Measurements from ENCODE around the gene FMNL2. TPM values are rescaled to one million over a fixed set of nuclear protein-coding genes. Genes with fewer than 3 reads are reported as not detected.
A peak's percentile ranks its signal among the peaks of the same experiment; 100 is the strongest.

FMNL2 gene
- total and polyA plus RNA-seq, 2 of the 4 experiments (the other 2 are of a cell fraction) = 10.9 to 11.4 TPM

GRCh38 chr2:152475982-152476381, 141.0 kb downstream of the FMNL2 start:
- Histone ChIP-seq H3K27me3 (ENCODE audit: control insufficient read depth, insufficient read depth, low read length) (no peaks in the 10 kb centered on the region), H4K5ac (ENCODE audit: low read depth, low read length) (no peak overlapping the region), H3K4ac (ENCODE audit: low read depth, low read length) (no peak overlapping the region), H3K4me1 (ENCODE audit: control insufficient read depth, insufficient read depth, low read length) (peaks cover 2% of the 10 kb centered on the region; the same call in 1 of the 2 replicates), H3K14ac (replicated peaks; ENCODE audit: low read depth, low read length) (no peak overlapping the region), H3K23ac (ENCODE audit: low read depth, low read length) (no peak overlapping the region), H4K20me1 (ENCODE audit: insufficient read depth, low read length) (no peaks in the 10 kb centered on the region), H3K56ac (ENCODE audit: extremely low read depth, insufficient read depth, low read length) (no peak overlapping the region), H2AK5ac (ENCODE audit: low read depth, low read length) (no peak overlapping the region), H2BK15ac (ENCODE audit: low read depth, low read length) (no peak overlapping the region), H4K8ac (ENCODE audit: low read depth in 2 of 2, low read length in 2 of 2) (no peak overlapping the region), H3K4me3 (ENCODE audit: insufficient read depth, low read depth, low read length) (no peak overlapping the region), H3K27ac (ENCODE audit: insufficient read depth, low read length) (no peak overlapping the region), H3K9me3 (ENCODE audit: control insufficient read depth, insufficient read depth, low read length) (no peaks in the 10 kb centered on the region), H2AFZ (replicated peaks; ENCODE audit: low read length, poor library complexity) (no peak overlapping the region), H3K9ac (ENCODE audit: low read depth, low read length) (no peak overlapping the region), H2BK20ac (ENCODE audit: low read depth, low read length) (no peak overlapping the region), H2AK9ac (replicated peaks; ENCODE audit: low read depth, low read length, poor library complexity) (no peak overlapping the region), H3K18ac (ENCODE audit: low read depth, low read length) (no peak overlapping the region), H2BK5ac (ENCODE audit: low read depth, low read length, poor library complexity, severe bottlenecking) (no peak overlapping the region), H4K91ac (ENCODE audit: insufficient read depth, low read depth, low read length) (no peak overlapping the region), H2BK120ac (ENCODE audit: low read depth, low read length) (no peak overlapping the region), H3K4me2 (ENCODE audit: low read depth, low read length) (no peak overlapping the region), H3K36me3 (ENCODE audit: control insufficient read depth, insufficient read depth, low read length) (no peaks in the 10 kb centered on the region), H3K79me1 (ENCODE audit: low read depth in 1 of 2, low read length in 2 of 2) (peaks cover 11 to 21% of the 10 kb centered on the region in 2 experiments; a peak in 2 of 4 replicates), H3K9me1 (ENCODE audit: insufficient read depth, low read length) (no peaks in the 10 kb centered on the region; the same call in 1 of the 2 replicates)
- in situ Hi-C loops (cut with MboI; ENCODE audit: low sequenced_read_pairs) = no loop called here
- BruUV-seq (replicated peaks) = no TSS peak
- ATAC-seq (ENCODE audit: low read depth) (peak; percentile 63), DNase-seq (no peak)
- TF ChIP-seq BHLHE40 (IDR thresholded peaks at IDR 0.05; ENCODE audit: low read depth, low read length) = no peak
- dilution Hi-C loops (cut with HindIII; ENCODE audit: low sequenced_read_pairs, unreplicated experiment) = no loop called here
- intact Hi-C loops (cut with micrococcal nuclease) = no loop called here
- CTCF ChIA-PET = interaction anchor here (0.5 to 0.7 kb wide), 2 partner anchors 26 to 268 kb away, joined by 3 read pairs; no protein-coding TSS in a partner anchor
- POLR2A ChIA-PET (ENCODE audit: unreplicated experiment) = no interaction called here

All from IMR-90 (cell line).